Neural cell (in vitro differentiated cells): ENCODE results near the gene UNCX. TPM values are rescaled to one million over a fixed set of nuclear protein-coding genes. Genes with fewer than 3 reads are reported as not detected.

Experiments
- H2AFZ ChIP-seq: fragments of 200-600, 300-800 bp; sonication (generic), shearing (Covaris generic); 2 replicates; pipeline ENCODE4 v1.6.0; 2014; ENCODE audit warnings: low read depth, mild to moderate bottlenecking, antibody characterized with exemption, low read length, moderate library complexity
- H3F3A ChIP-seq: fragments of 200-600 bp; shearing (Covaris generic); 2 replicates; pipeline ENCODE4 v1.6.1; 2016; ENCODE audit warnings: mild to moderate bottlenecking, moderate library complexity, mixed read lengths, antibody characterized with exemption, low read length; ENCODE audit not compliant: insufficient read depth, poor library complexity, severe bottlenecking
- H3K27ac ChIP-seq: fragments of 200-600, 300-800 bp; sonication (generic), shearing (Covaris generic); 2 replicates; pipeline ENCODE4 v1.5.1; 2014; ENCODE audit warnings: mild to moderate bottlenecking, low read length, moderate library complexity
- H3K27me3 ChIP-seq: fragments of 300-800, 200-600 bp; sonication (generic), shearing (Covaris generic); 2 replicates; pipeline ENCODE4 v1.6.0; 2014; ENCODE audit warnings: mild to moderate bottlenecking, low read depth, low read length, moderate library complexity; ENCODE audit not compliant: insufficient read depth
- H3K36me3 ChIP-seq: fragments of 300-800, 200-600 bp; sonication (generic), shearing (Covaris generic); 2 replicates; pipeline ENCODE4 v1.5.1; 2014; ENCODE audit warnings: mild to moderate bottlenecking, antibody characterized with exemption, low read length, moderate library complexity; ENCODE audit not compliant: insufficient read depth
- H3K4me2 ChIP-seq: fragments of 300-800, 200-600 bp; sonication (generic), shearing (Covaris generic); 2 replicates; pipeline ENCODE4 v1.6.0; 2014; ENCODE audit warnings: mild to moderate bottlenecking, low read length
- H3K4me3 ChIP-seq: fragments of 300-800, 200-600 bp; sonication (generic), shearing (Covaris generic); 2 replicates; pipeline ENCODE4 v1.5.1; 2014; ENCODE audit warnings: mild to moderate bottlenecking, low read length, moderate library complexity
- H3K79me2 ChIP-seq: fragments of 200-600 bp; shearing (Covaris generic); replicated peaks from 2 replicates; pipeline ENCODE4 v1.6.0; 2014; ENCODE audit warnings: mild to moderate bottlenecking, low read length, moderate library complexity; ENCODE audit not compliant: insufficient read depth
- H3K9ac ChIP-seq: fragments of 300-800, 200-600 bp; sonication (generic), shearing (Covaris generic); 2 replicates; pipeline ENCODE4 v1.6.1; 2016; ENCODE audit warnings: mild to moderate bottlenecking, low read length, mixed read lengths
- H3K9me2 ChIP-seq: fragments of 200-600 bp; shearing (Covaris generic); 2 replicates; pipeline ENCODE4 v1.6.1; 2016; ENCODE audit warnings: mild to moderate bottlenecking, low read length, mixed read lengths; ENCODE audit not compliant: insufficient read depth
- H3K9me3 ChIP-seq: fragments of 200-600, 300-800 bp; sonication (generic), shearing (Covaris generic); 2 replicates; pipeline ENCODE4 v1.6.1; 2016; ENCODE audit warnings: mild to moderate bottlenecking, mixed run types, low read length, moderate library complexity, mixed read lengths
- H4K20me1 ChIP-seq: fragments of 200-600 bp; shearing (Covaris generic); 2 replicates; pipeline ENCODE4 v1.6.1; 2016; ENCODE audit warnings: mild to moderate bottlenecking, mixed run types; ENCODE audit not compliant: insufficient read depth
- CTCF ChIP-seq: fragments of 450-650 bp; IDR thresholded peaks from 2 replicates; pipeline ENCODE4 v1.5.1; 2014; ENCODE audit warnings: antibody characterized with exemption, mild to moderate bottlenecking, moderate library complexity; ENCODE audit not compliant: poor library complexity, severe bottlenecking
- EP300 ChIP-seq: fragments of 450-650 bp; conservative IDR thresholded peaks from 2 replicates; pipeline ENCODE4 v1.6.1; 2014; ENCODE audit warnings: antibody characterized with exemption, mild to moderate bottlenecking, moderate library complexity; ENCODE audit not compliant: poor library complexity, severe bottlenecking
- EZH2 ChIP-seq: fragments of 200-600, 300-800 bp; shearing (Covaris generic), sonication (generic); IDR thresholded peaks from 2 replicates; pipeline ENCODE4 v1.6.1; 2014; ENCODE audit warnings: antibody characterized with exemption, low read length, borderline replicate concordance, mild to moderate bottlenecking; ENCODE audit not compliant: insufficient read depth, poor library complexity, severe bottlenecking
- MXI1 ChIP-seq: fragments of 450-650 bp; conservative IDR thresholded peaks from 2 replicates; pipeline ENCODE4 v1.6.1; 2014; ENCODE audit warnings: antibody characterized with exemption, mild to moderate bottlenecking; ENCODE audit not compliant: poor library complexity, severe bottlenecking
- POLR2AphosphoS5 ChIP-seq: IDR thresholded peaks from 2 replicates; pipeline ENCODE4 v1.6.1; 2012
- RAD21 ChIP-seq: fragments of 450-650 bp; conservative IDR thresholded peaks from 2 replicates; pipeline ENCODE4 v1.6.1; 2014; ENCODE audit warnings: antibody characterized with exemption, mild to moderate bottlenecking, moderate library complexity
- REST ChIP-seq: IDR thresholded peaks from 2 replicates; pipeline ENCODE4 v1.6.1; 2012; ENCODE audit warnings: borderline replicate concordance
- SMC3 ChIP-seq: fragments of 450-650 bp; conservative IDR thresholded peaks from 2 replicates; pipeline ENCODE4 v1.6.1; 2014; ENCODE audit warnings: antibody characterized with exemption, mild to moderate bottlenecking, moderate library complexity; ENCODE audit not compliant: poor library complexity
- TAF1 ChIP-seq: IDR thresholded peaks from 2 replicates; pipeline ENCODE4 v1.6.1; 2012; ENCODE audit warnings: low read depth
- polyA plus RNA-seq: library from polyadenylated mRNA; depleted of rRNA; stranded (reverse); fragments of >200 nt; gene quantifications from 2 replicates; pipeline ENCODE4 v1.2.3, GENCODE V29; 2014

The UNCX gene
- polyA plus RNA-seq, 1 donor from 2014 or later, result 1.6 TPM

- H4K20me1 ChIP-seq, result no peaks in the 10 kb centered on the region
- no peaks in the 10 kb centered on the region for H3K9me2 ChIP-seq
- H3K36me3 ChIP-seq, result no peaks in the 10 kb centered on the region
- no peaks in the 10 kb centered on the region for H3K27me3 ChIP-seq
- H3F3A ChIP-seq, result no peaks in the 10 kb centered on the region
- no peak overlapping the region for H3K27ac ChIP-seq
- H3K9ac ChIP-seq, result no peak overlapping the region
- no peak overlapping the region for H3K4me2 ChIP-seq
- no peaks in the 10 kb centered on the region for H3K9me3 ChIP-seq
- H3K4me3 ChIP-seq, result no peak overlapping the region
- H2AFZ ChIP-seq, result no peak overlapping the region
- TF ChIP-seq POLR2AphosphoS5, result no peak
- TF ChIP-seq MXI1, result no peak
- TF ChIP-seq RAD21, result no peak
- no peak for TF ChIP-seq CTCF
- TF ChIP-seq EP300, result no peak
- no peak for TF ChIP-seq EZH2
- TF ChIP-seq SMC3, result no peak
- TF ChIP-seq REST, result no peak
- TF ChIP-seq TAF1, result no peak
- no peaks in the 10 kb centered on the region for H3K79me2 ChIP-seq
Observed at GRCh38 chr7:1255817-1256340, 23.2 kb downstream of the UNCX start.

GRCh38 chr7:1256621-1257020 is 23.9 kb downstream of the UNCX start:
- Histone ChIP-seq H2AFZ (no peak overlapping the region), H3K4me3 (no peak overlapping the region), H3K9me3 (no peaks in the 10 kb centered on the region), H3K9ac (no peak overlapping the region), H3K27ac (no peak overlapping the region), H3F3A (no peaks in the 10 kb centered on the region), H3K36me3 (no peaks in the 10 kb centered on the region), H4K20me1 (no peaks in the 10 kb centered on the region), H3K27me3 (no peaks in the 10 kb centered on the region), H3K79me2 (no peaks in the 10 kb centered on the region), H3K9me2 (no peaks in the 10 kb centered on the region), H3K4me2 (no peak overlapping the region)
- TF ChIP-seq EP300, result no peak
- no peak for TF ChIP-seq RAD21
- TF ChIP-seq POLR2AphosphoS5, result no peak

GRCh38 chr7:1257221-1257620 is 24.5 kb downstream of the UNCX start:
- H3F3A ChIP-seq, result no peaks in the 10 kb centered on the region
- H3K9me3 ChIP-seq, result no peaks in the 10 kb centered on the region
- H3K36me3 ChIP-seq, result no peaks in the 10 kb centered on the region
- no peaks in the 10 kb centered on the region for H3K9me2 ChIP-seq
- no peaks in the 10 kb centered on the region for H3K27me3 ChIP-seq
- TF ChIP-seq TAF1 (no peak), CTCF (no peak)
- no peak overlapping the region for H2AFZ ChIP-seq
- no peak overlapping the region for H3K4me3 ChIP-seq
- no peaks in the 10 kb centered on the region for H3K79me2 ChIP-seq
- H3K4me2 ChIP-seq, result no peak overlapping the region
- no peaks in the 10 kb centered on the region for H4K20me1 ChIP-seq
- H3K9ac ChIP-seq, result no peak overlapping the region
- no peak overlapping the region for H3K27ac ChIP-seq
